ENCODE data around the gene CABP1. TPM values are rescaled to one million over a fixed set of nuclear protein-coding genes. Genes with fewer than 3 reads are reported as not detected.

Gene CABP1
- total and polyA plus RNA-seq, 2 experiments from 2014 or later, result 5.1 to 5.2 TPM

DNA sequence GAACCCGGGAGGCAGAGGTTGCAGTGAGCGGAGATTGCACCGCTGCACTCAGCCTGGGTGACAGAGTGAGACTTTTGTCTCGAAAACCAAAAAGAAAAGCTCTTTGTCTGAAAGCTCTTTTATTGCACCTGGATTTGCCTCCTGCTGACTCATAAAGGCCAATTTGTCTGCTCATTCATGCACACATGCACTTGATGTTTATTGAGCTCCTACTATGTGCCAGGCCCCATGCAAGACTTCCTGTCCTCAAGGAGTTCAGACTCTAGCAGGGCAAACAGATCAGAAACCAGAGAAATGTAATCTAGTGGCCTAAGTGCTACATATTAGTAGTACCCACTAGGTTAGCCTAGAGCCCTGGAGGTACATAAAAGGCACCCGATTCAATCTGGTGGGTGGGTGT lies 30.2 kb downstream of the CABP1 start (continued):
- TF ChIP-seq, protein P1, sequence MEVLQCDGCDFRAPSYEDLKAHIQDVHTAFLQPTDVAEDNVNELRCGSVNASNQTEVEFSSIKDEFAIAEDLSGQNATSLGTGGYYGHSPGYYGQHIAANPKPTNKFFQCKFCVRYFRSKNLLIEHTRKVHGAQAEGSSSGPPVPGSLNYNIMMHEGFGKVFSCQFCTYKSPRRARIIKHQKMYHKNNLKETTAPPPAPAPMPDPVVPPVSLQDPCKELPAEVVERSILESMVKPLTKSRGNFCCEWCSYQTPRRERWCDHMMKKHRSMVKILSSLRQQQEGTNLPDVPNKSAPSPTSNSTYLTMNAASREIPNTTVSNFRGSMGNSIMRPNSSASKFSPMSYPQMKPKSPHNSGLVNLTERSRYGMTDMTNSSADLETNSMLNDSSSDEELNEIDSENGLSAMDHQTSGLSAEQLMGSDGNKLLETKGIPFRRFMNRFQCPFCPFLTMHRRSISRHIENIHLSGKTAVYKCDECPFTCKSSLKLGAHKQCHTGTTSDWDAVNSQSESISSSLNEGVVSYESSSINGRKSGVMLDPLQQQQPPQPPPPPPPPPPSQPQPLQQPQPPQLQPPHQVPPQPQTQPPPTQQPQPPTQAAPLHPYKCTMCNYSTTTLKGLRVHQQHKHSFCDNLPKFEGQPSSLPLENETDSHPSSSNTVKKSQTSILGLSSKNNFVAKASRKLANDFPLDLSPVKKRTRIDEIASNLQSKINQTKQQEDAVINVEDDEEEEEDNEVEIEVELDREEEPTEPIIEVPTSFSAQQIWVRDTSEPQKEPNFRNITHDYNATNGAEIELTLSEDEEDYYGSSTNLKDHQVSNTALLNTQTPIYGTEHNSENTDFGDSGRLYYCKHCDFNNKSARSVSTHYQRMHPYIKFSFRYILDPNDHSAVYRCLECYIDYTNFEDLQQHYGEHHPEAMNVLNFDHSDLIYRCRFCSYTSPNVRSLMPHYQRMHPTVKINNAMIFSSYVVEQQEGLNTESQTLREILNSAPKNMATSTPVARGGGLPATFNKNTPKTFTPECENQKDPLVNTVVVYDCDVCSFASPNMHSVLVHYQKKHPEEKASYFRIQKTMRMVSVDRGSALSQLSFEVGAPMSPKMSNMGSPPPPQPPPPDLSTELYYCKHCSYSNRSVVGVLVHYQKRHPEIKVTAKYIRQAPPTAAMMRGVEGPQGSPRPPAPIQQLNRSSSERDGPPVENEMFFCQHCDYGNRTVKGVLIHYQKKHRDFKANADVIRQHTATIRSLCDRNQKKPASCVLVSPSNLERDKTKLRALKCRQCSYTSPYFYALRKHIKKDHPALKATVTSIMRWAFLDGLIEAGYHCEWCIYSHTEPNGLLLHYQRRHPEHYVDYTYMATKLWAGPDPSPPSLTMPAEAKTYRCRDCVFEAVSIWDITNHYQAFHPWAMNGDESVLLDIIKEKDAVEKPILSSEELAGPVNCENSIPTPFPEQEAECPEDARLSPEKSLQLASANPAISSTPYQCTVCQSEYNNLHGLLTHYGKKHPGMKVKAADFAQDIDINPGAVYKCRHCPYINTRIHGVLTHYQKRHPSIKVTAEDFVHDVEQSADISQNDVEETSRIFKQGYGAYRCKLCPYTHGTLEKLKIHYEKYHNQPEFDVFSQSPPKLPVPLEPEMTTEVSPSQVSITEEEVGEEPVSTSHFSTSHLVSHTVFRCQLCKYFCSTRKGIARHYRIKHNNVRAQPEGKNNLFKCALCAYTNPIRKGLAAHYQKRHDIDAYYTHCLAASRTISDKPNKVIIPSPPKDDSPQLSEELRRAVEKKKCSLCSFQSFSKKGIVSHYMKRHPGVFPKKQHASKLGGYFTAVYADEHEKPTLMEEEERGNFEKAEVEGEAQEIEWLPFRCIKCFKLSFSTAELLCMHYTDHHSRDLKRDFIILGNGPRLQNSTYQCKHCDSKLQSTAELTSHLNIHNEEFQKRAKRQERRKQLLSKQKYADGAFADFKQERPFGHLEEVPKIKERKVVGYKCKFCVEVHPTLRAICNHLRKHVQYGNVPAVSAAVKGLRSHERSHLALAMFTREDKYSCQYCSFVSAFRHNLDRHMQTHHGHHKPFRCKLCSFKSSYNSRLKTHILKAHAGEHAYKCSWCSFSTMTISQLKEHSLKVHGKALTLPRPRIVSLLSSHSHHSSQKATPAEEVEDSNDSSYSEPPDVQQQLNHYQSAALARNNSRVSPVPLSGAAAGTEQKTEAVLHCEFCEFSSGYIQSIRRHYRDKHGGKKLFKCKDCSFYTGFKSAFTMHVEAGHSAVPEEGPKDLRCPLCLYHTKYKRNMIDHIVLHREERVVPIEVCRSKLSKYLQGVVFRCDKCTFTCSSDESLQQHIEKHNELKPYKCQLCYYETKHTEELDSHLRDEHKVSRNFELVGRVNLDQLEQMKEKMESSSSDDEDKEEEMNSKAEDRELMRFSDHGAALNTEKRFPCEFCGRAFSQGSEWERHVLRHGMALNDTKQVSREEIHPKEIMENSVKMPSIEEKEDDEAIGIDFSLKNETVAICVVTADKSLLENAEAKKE (CRISPR knock-in tag; IDR thresholded peaks at IDR 0.05), result no peak

DNA sequence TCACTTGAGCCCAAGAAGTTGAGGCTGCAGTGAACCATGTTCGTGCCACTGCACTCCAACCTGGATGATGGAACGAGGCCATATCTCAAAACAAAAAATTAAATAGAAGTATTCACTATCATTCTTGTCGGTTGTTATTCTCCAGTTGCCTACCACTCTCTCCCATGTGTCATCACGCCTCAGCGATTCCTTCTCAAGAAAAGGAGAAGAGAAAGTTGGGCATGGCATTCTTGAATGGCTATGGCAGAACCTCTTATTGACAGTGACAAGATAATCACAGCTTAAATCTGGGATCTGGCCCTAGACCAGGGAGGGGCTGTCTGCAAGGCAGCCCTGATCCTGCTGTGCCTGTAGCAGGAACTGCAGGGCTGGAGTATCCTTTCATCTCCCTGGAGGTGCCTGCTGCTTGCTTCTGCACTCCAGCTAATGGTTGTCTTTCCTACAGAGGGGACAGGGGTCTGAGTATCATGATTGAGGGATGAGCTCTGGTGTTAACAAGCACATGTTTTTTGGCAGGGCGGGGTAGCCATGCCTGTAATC lies 33.7 kb downstream of the CABP1 start:
- peaks cover 11% of the 10 kb centered on the region; the same call in 2 of the 3 replicates for H3K4me1 Mint-ChIP-seq
- H3K27ac Mint-ChIP-seq, result no peak overlapping the region
- peaks cover 6% of the 10 kb centered on the region for H3K27me3 Mint-ChIP-seq (ENCODE audit: insufficient read depth, low read depth, poor library complexity)
- Histone ChIP-seq H3K27ac (ENCODE audit: low read depth) (no peak overlapping the region), H3K4me3 (no peak overlapping the region), H3K4me2 (no peak overlapping the region), H3F3A (replicated peaks; ENCODE audit: low read depth) (peaks cover 6% of the 10 kb centered on the region; the same call in 1 of the 2 replicates), H3K27me3 (ENCODE audit: insufficient read depth) (no peaks in the 10 kb centered on the region), H4K20me1 (replicated peaks; ENCODE audit: insufficient read depth) (no peaks in the 10 kb centered on the region), H3K36me3 (ENCODE audit: insufficient read depth) (no peaks in the 10 kb centered on the region), H3K9me2 (ENCODE audit: insufficient read depth) (no peaks in the 10 kb centered on the region), H2AFZ (no peak overlapping the region), H3K79me2 (replicated peaks; ENCODE audit: insufficient read depth) (no peaks in the 10 kb centered on the region), H3K4me1 (ENCODE audit: insufficient read depth) (peaks cover 14% of the 10 kb centered on the region)
- no peaks in the 10 kb centered on the region for H3K36me3 Mint-ChIP-seq (ENCODE audit: low read depth)
- DNase-seq (ENCODE audit: low spot score) (no peak), ATAC-seq (no peak)
- no peak overlapping the region for H3K4me3 Mint-ChIP-seq
- H3K9me3 Mint-ChIP-seq, result no peaks in the 10 kb centered on the region
- TF ChIP-seq ZNF331 (CRISPR knock-in tag; IDR thresholded peaks at IDR 0.05; ENCODE audit: low read depth) (no peak), CREB1 (CRISPR knock-in tag; IDR thresholded peaks at IDR 0.05; ENCODE audit: low read depth) (no peak), ZNF114 (CRISPR knock-in tag; IDR thresholded peaks at IDR 0.05) (no peak), EZH2 (IDR thresholded peaks at IDR 0.05; ENCODE audit: low read depth, unreplicated experiment) (no peak), EZH2phosphoT487 (IDR thresholded peaks at IDR 0.05; ENCODE audit: unreplicated experiment) (no peak), NANOG (IDR thresholded peaks at IDR 0.05; ENCODE audit: borderline replicate concordance) (no peak), POLR2AphosphoS5 (IDR thresholded peaks at IDR 0.05; ENCODE audit: low read depth) (no peak)
- TF ChIP-seq, protein P2, sequence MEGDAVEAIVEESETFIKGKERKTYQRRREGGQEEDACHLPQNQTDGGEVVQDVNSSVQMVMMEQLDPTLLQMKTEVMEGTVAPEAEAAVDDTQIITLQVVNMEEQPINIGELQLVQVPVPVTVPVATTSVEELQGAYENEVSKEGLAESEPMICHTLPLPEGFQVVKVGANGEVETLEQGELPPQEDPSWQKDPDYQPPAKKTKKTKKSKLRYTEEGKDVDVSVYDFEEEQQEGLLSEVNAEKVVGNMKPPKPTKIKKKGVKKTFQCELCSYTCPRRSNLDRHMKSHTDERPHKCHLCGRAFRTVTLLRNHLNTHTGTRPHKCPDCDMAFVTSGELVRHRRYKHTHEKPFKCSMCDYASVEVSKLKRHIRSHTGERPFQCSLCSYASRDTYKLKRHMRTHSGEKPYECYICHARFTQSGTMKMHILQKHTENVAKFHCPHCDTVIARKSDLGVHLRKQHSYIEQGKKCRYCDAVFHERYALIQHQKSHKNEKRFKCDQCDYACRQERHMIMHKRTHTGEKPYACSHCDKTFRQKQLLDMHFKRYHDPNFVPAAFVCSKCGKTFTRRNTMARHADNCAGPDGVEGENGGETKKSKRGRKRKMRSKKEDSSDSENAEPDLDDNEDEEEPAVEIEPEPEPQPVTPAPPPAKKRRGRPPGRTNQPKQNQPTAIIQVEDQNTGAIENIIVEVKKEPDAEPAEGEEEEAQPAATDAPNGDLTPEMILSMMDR (conservative IDR thresholded peaks at IDR 0.05; ENCODE audit: low read depth in 2 of 2), result no peak
- TF ChIP-seq, protein P3, sequence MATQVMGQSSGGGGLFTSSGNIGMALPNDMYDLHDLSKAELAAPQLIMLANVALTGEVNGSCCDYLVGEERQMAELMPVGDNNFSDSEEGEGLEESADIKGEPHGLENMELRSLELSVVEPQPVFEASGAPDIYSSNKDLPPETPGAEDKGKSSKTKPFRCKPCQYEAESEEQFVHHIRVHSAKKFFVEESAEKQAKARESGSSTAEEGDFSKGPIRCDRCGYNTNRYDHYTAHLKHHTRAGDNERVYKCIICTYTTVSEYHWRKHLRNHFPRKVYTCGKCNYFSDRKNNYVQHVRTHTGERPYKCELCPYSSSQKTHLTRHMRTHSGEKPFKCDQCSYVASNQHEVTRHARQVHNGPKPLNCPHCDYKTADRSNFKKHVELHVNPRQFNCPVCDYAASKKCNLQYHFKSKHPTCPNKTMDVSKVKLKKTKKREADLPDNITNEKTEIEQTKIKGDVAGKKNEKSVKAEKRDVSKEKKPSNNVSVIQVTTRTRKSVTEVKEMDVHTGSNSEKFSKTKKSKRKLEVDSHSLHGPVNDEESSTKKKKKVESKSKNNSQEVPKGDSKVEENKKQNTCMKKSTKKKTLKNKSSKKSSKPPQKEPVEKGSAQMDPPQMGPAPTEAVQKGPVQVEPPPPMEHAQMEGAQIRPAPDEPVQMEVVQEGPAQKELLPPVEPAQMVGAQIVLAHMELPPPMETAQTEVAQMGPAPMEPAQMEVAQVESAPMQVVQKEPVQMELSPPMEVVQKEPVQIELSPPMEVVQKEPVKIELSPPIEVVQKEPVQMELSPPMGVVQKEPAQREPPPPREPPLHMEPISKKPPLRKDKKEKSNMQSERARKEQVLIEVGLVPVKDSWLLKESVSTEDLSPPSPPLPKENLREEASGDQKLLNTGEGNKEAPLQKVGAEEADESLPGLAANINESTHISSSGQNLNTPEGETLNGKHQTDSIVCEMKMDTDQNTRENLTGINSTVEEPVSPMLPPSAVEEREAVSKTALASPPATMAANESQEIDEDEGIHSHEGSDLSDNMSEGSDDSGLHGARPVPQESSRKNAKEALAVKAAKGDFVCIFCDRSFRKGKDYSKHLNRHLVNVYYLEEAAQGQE (IDR thresholded peaks at IDR 0.05; ENCODE audit: unreplicated experiment), result no peak

Data from GM23338 (cell line).